KMS-11 (cell line): ENCODE results near the gene METAP2.

Source experiments
- H2AFZ ChIP-seq: fragments of 200-600 bp; sonication (generic); 2 replicates; pipeline ENCODE4 v1.6.1; 2016; ENCODE audit warnings: antibody characterized with exemption, mixed run types, low read depth
- H3K27ac ChIP-seq: fragments of 200-600 bp; sonication (generic); 2 replicates; pipeline ENCODE4 v1.6.1; 2016; ENCODE audit warnings: mild to moderate bottlenecking, mixed run types
- H3K27me3 ChIP-seq: fragments of 200-600 bp; sonication (generic); 2 replicates; pipeline ENCODE4 v1.6.1; 2017; ENCODE audit warnings: mild to moderate bottlenecking, low read depth, mixed run types, moderate library complexity; ENCODE audit not compliant: insufficient read depth
- H3K36me3 ChIP-seq: fragments of 200-600 bp; sonication (generic); 2 replicates; pipeline ENCODE4 v1.6.1; 2017; ENCODE audit warnings: mild to moderate bottlenecking, mixed run types; ENCODE audit not compliant: insufficient read depth
- H3K4me1 ChIP-seq: fragments of 200-600 bp; sonication (generic); 2 replicates; pipeline ENCODE4 v1.6.1; 2016; ENCODE audit warnings: mild to moderate bottlenecking, low read depth, mixed run types; ENCODE audit not compliant: poor library complexity, severe bottlenecking
- H3K4me2 ChIP-seq: fragments of 200-600 bp; sonication (generic); 2 replicates; pipeline ENCODE4 v1.7.0; 2016; ENCODE audit warnings: mild to moderate bottlenecking, mixed run types
- H3K4me3 ChIP-seq: fragments of 200-600 bp; sonication (generic); IDR thresholded peaks from 2 replicates; pipeline ENCODE4 v1.6.1; 2017; ENCODE audit warnings: low read depth, low read length, mixed read lengths; ENCODE audit not compliant: insufficient read depth
- H3K79me2 ChIP-seq: fragments of 200-600 bp; sonication (generic); 2 replicates; pipeline ENCODE4 v1.6.1; 2016; ENCODE audit warnings: low read depth, mixed run types; ENCODE audit not compliant: insufficient read depth
- H3K9ac ChIP-seq: fragments of 200-600 bp; sonication (generic); 2 replicates; pipeline ENCODE4 v1.6.1; 2016; ENCODE audit warnings: mild to moderate bottlenecking, mixed run types
- H4K20me1 ChIP-seq: fragments of 200-600 bp; sonication (generic); 2 replicates; pipeline ENCODE4 v1.6.1; 2016; ENCODE audit warnings: mild to moderate bottlenecking, mixed run types; ENCODE audit not compliant: insufficient read depth
- TF ChIP-seq, protein P1 (sequence below): fragments of 200-600 bp; sonication (generic); conservative IDR thresholded peaks from 2 replicates; pipeline ENCODE4 v1.6.1; 2017; ENCODE audit warnings: low read depth, mild to moderate bottlenecking, antibody characterized with exemption, low read length, moderate library complexity, mixed read lengths

Gene METAP2

DNA sequence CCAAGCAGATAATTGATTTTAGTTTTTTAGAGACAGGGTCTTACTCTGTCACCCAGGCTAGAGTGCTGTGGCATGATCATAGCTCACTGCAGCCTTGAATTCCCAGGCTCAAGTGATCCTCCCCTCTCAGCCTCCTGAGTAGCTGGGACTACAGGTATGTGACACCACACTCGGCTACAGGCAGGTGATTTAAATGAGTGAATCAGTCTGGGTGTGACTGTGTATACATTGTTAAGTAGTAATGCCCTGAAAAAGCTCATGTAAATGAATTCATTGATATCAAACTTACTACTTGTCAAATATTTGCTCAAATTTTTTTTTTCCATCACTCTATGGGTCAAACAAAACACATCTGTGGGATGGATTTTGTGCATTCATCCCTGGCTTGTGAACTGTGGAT is 83.7 kb downstream of the METAP2 start:
- Histone ChIP-seq H2AFZ (no peak overlapping the region), H3K79me2 (no peaks in the 10 kb centered on the region), H3K27me3 (no peaks in the 10 kb centered on the region), H3K4me2 (no peak overlapping the region), H4K20me1 (no peaks in the 10 kb centered on the region), H3K36me3 (no peaks in the 10 kb centered on the region), H3K4me1 (no peaks in the 10 kb centered on the region), H3K4me3 (no peak overlapping the region), H3K9ac (no peak overlapping the region), H3K27ac (no peak overlapping the region)
- TF ChIP-seq, protein P1, sequence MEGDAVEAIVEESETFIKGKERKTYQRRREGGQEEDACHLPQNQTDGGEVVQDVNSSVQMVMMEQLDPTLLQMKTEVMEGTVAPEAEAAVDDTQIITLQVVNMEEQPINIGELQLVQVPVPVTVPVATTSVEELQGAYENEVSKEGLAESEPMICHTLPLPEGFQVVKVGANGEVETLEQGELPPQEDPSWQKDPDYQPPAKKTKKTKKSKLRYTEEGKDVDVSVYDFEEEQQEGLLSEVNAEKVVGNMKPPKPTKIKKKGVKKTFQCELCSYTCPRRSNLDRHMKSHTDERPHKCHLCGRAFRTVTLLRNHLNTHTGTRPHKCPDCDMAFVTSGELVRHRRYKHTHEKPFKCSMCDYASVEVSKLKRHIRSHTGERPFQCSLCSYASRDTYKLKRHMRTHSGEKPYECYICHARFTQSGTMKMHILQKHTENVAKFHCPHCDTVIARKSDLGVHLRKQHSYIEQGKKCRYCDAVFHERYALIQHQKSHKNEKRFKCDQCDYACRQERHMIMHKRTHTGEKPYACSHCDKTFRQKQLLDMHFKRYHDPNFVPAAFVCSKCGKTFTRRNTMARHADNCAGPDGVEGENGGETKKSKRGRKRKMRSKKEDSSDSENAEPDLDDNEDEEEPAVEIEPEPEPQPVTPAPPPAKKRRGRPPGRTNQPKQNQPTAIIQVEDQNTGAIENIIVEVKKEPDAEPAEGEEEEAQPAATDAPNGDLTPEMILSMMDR: no peak
